HG03097 (cell line): Measurements from ENCODE around the gene IGFALS.

Experiments used
- ATAC-seq: cut with Tn5 transposase; IDR thresholded peaks from one replicate; pipeline ENCODE4 v1.9.1; 2021; ENCODE audit not compliant: unreplicated experiment, low FRiP score

Gene IGFALS

GRCh38 chr16:1791256-1791942 lies 2.1 kb downstream of the IGFALS start:
- no peak for ATAC-seq

DNA sequence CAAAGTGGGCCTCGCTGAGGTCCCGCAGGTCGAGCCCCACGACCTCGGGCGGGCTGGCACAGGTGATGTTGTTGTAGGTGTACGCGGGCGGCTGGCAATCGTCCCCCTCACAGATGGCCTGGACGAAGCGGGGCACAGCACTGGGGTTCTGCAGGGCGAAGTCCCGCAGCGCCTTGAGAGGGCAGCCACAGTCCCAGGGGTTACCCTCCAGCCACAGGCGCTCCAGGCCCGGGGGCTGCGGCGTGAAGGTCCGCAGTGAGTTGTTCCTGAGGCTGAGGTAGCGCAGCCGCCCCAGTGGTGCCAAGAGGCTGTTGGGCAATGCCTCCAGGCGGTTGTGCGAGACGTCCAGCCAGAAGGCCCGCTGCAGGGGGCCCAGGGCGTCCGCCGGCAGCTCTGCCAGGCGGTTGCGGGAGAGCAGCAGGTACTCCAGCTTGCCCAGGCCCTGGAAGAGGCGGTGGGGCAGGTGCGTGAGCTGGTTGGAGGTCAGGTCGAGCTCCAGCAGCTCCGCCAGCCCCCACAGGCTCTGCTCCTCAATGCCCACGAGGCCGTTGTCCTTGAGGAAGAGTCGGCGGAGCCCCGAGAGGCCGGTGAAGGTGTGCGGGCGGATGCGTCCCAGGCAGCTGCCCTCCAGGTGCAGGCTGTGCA lies 2.8 kb downstream of the IGFALS start:
- no peak for ATAC-seq

DNA sequence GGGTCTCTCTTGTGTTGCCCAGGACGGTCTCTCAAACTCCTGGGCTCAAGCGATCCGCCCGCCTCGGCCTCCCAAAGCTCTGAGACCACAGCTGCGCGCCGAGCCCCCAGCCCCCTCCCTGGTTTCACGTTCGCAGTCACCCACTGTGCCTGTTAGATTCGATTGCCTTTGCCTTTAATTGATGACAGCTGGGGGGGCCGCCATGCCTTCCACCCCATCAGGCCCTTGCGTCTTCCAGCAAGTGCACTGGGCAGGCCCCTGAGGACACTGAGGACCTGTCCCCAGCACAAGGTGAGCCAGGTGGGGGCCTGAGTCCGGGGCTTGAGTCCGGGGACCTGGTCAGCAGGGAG lies 3.3 kb downstream of the IGFALS start:
- ATAC-seq, result no peak

DNA sequence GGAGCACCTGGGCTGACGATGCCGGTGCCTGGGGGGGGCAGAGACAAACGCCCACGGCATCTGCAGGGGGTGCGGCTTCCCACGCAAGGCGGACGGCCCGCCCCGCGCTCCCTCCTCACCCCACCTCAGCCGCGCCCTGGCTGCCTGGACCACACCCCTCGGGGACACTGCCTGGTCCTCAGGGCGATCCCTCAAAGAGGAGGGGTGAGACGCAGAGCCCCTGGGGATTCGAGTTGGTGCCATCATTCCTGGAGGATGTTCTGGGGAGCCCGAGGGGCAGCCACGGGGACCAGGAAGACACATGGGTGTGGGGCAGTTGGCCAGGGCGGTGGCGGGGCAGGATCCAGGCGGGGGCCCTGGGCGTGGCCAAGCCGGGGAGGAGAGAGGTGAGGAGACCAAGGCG lies 3.9 kb downstream of the IGFALS start:
- no peak for ATAC-seq

- ATAC-seq, result no peak
Observed at GRCh38 chr16:1788708-1789100, 4.8 kb downstream of the IGFALS start.

DNA sequence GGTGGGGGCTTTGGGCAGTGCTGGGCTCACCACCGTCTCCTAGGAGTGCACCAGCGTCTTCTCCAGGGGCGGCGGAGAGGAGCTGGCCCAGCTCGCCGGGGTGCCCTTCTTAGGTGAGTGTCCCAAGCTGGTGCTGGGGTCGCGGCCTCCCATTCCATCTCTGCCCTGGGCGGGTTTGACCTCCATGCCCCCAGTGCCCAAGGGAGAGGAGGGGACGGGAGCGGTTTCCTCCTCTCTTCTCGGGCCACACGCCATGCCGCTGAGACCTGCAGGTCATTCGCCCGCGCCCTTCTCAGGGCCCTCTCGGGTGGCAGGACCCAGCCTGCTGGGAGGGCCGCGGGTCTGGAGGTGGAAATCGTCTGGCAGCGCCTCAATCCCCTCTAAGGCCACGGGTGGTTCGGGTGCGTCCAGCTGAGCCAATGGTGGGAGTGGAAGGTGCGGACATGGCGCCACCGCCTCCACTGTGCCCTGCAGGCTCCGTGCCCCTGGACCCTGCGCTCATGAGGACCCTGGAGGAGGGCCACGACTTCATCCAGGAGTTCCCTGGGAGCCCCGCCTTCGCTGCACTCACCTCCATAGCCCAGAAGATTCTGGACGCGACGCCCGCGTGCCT lies 5.3 kb downstream of the IGFALS start:
- no peak for ATAC-seq

DNA sequence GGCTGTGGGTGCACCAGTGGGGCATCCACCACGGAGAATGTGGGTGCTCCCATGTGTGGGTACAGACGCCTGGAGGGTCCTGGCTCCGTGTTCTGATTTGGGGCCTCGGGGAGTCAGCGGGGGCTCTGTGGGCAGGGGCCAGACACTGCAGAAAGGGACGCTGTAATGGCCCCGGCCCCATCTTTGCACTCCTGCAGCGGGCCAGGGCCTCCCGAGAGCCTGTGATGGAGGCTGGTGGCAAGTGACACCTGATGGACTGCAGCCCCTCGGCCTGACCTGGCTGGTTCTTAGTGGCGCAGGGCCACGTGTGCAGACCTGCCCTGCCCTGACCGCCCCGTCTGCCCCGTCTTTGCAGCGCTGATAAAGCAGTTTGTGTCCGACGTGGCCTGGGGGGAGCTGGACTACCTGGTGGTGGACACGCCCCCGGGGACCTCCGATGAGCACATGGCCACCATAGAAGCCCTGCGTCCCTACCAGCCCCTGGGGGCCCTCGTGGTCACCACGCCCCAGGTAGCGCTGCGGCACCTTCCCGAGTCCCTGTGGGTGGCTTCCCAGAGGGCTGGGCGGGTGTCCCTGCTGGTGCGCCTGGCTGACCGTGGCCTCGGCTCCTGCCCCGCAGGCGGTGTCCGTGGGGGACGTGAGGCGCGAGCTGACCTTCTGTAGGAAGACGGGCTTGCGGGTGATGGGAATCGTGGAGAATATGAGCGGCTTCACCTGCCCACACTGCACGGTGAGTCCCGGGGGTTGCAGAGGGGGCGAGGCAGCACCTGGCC lies 6.0 kb downstream of the IGFALS start:
- ATAC-seq, result no peak

GRCh38 chr16:1787056-1787321 lies 6.5 kb downstream of the IGFALS start:
- ATAC-seq, result no peak

DNA sequence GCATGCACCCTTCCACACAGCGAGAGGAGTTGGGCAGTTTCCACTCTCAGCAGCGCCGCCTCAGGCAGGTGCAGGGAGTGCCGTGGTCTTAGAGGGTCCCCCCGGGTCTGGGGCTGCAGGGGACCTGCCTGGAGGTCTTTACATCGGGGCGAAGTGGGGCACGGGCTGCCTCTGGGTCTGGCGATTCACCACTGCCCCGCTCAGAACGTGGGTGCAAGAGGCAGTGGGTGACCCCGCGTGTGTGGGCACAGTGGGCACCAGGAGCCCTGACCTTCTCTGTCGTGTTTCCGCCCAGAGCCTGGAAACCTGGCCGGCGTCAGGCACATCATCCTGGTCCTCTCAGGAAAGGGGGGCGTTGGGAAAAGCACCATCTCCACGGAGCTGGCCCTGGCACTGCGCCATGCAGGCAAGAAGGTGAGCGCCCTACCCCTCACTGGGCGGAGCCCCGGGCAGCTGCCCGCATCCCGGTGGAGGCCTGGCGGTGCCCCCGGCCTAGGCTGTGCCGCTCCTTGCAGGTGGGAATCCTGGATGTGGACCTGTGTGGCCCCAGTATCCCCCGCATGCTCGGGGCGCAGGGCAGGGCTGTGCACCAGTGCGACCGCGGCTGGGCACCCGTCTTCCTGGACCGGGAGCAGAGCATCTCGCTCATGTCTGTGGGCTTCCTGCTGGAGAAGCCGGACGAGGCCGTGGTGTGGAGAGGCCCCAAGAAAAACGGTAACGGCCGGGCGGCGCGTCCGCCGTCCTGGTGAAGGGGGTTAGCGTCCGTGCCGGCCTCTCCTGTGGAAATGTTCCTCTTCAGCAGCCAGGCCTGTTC lies 7.1 kb downstream of the IGFALS start:
- ATAC-seq, result no peak

DNA sequence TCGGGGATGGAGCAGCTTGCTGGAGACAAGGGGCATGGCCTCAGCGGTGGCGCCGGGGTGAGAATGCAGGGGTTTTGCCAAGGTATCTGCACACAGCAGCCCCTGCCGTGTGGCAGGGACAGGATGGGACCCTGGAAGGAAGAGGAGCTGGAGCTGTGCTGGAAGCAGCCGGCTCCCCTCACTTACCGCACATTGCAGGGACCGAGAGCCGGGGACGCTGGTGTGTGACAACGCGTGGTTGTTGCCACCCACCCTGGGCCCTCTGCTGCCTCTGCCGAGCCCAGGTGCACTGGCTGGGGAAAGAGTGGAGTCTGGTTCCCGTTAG lies 7.7 kb downstream of the IGFALS start:
- no peak for ATAC-seq

- no peak for ATAC-seq
Observed at GRCh38 chr16:1784977-1785845, 8.3 kb downstream of the IGFALS start.

GRCh38 chr16:1782408-1783264 lies 10.9 kb downstream of the IGFALS start, which contains the start of the genes NUBP2 and SPSB3:
Gene NUBP2 (plus strand): TSS chr16:1782960. CDS start chr16:1783021, 61 bp downstream.
Gene SPSB3 (minus strand): TSS chr16:1782571. CDS start chr16:1781483, 1,088 bp downstream.
- ATAC-seq, result peak; percentile 79

GRCh38 chr16:1781758-1782407 lies 11.6 kb downstream of the IGFALS start:
- ATAC-seq, result peak; percentile 12

DNA sequence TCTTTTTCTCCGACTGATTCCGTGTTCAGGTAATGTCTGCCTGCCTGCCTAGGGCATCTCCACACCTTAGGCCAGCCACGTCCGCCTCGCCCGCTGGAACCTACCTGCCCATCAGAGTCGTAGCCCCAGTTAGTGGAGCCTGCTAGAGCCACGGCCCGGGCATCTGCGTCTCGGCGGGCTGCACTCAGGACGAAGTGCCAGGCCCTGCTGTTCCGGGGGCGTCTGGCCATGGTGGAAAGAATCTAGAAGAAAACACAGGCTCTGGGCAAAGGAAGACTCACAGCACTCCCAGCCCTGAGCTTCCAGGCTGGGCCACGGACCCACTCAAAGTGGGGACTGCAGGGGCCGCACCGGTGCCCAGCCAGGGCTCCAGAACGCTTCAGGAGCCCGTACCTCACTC lies 12.3 kb downstream of the IGFALS start:
- ATAC-seq, result no peak

- no peak for ATAC-seq
Observed at GRCh38 chr16:1780677-1781072, 12.8 kb downstream of the IGFALS start.

DNA sequence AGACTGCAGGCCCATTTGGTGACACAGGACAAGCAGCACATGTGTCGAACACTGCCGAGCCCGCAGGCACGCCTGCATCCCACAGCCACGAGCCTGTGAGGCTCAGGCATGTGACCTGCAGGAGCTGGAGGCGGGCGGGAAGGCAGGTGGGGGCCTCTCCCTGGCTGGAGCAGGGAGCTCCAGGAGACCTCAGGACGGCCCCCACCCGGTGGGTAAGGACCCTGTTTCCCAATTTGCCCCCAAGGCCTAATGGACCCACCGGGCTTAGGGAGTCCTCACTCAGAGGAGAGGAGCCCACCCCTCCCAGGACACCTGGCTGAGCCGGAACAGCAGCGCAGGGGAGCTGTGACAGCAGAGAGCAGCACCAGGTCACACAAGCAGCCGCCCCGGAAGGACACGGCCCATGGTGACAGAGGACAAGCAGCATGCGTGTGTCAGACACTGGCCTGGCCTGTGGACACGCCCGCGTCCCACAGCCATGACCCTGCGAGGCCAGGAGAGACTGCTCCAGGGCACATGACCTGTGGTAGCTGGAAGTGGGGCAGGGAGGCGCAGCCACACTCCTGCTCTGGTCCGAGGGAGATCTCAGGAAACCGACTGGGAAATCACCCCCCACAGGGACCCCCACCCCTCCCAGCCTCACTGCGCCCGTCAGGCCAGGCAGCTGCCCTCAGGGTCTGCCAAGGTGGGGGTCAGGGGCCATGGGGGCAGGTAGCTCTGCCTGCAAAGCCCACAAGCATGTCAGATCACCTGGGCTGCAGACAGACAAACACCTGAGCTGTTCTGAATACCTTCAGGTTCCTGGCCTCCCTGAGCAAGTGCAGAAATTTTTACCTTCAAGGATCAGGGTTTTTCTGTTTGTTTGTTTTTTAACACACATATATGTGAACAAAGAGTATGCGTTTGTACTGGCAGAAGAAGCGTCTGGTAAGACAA lies 13.5 kb downstream of the IGFALS start:
- ATAC-seq, result no peak

GRCh38 chr16:1779234-1779701 lies 14.2 kb downstream of the IGFALS start:
- no peak for ATAC-seq
